Measurements from ENCODE around the gene CPTP. TPM values are rescaled to one million over a fixed set of nuclear protein-coding genes. Genes with fewer than 3 reads are reported as not detected.

CPTP gene
- total and polyA plus RNA-seq, 10 of the 15 experiments (the other 5 are each of a cell fraction or from before 2014, with no cell fraction given) = 0.06 to 24.3 (median 10.0) TPM

- WGBS (ENCODE audit: insufficient coverage, insufficient replicate concordance, low lambda C conversion rate, missing lambda C conversion rate) = 92% methylated on average over 31 of the region's 32 CpGs
- RAD21 ChIA-PET (ENCODE audit: unreplicated experiment) = interaction anchor here (0.6 kb wide), 1 partner anchor 9 kb away, joined by 3 read pairs; no protein-coding TSS in a partner anchor
- Histone ChIP-seq H3K4me2 (ENCODE audit: control insufficient read depth, insufficient read depth) (no peak overlapping the region), H2AFZ (ENCODE audit: control insufficient read depth, low read depth, low read length) (no peak overlapping the region), H3K4me1 (ENCODE audit: control insufficient read depth, insufficient read depth, low read length) (no peaks in the 10 kb centered on the region), H3K27me3 (replicated peaks in 1 of 2; ENCODE audit: control insufficient read depth in 2 of 2, insufficient read depth in 2 of 2, low read length in 1 of 2) (no peaks in the 10 kb centered on the region), H3K4me3 (no peak overlapping the region), H3K79me2 (ENCODE audit: control insufficient read depth, insufficient read depth, low read length) (no peaks in the 10 kb centered on the region), H3K9me3 (replicated peaks; ENCODE audit: control insufficient read depth, insufficient read depth, low read length) (no peaks in the 10 kb centered on the region), H3K36me3 (ENCODE audit: control insufficient read depth in 2 of 2, insufficient read depth in 2 of 2, low read length in 1 of 2) (peaks cover 0 to 5% of the 10 kb centered on the region in 2 experiments), H3K27ac (ENCODE audit: control insufficient read depth, insufficient read depth) (no peak overlapping the region), H4K20me1 (ENCODE audit: control insufficient read depth, insufficient read depth) (no peaks in the 10 kb centered on the region), H3K9ac (ENCODE audit: control insufficient read depth, insufficient read depth, low read length) (no peak overlapping the region)
- DNase-seq (ENCODE audit: low read depth, low spot score) (no peak), ATAC-seq (no peak), FAIRE-seq (no peak)
- POLR2A ChIA-PET = no interaction called here
- in situ Hi-C loops (cut with MboI) (no loop called here), intact Hi-C loops (cut with micrococcal nuclease; ENCODE audit: unreplicated experiment) (no loop called here)
- TF ChIP-seq HDAC6 (IDR thresholded peaks at IDR 0.05; ENCODE audit: unreplicated experiment) (no peak), JUND (IDR thresholded peaks at IDR 0.05; ENCODE audit: low read depth, low read length) (no peak), POU2F2 (IDR thresholded peaks at IDR 0.05; ENCODE audit: borderline replicate concordance, low read depth, low read length) (no peak), SREBF1 (IDR thresholded peaks at IDR 0.05; ENCODE audit: low read length) (no peak), USF2 (IDR thresholded peaks at IDR 0.05; ENCODE audit: borderline replicate concordance, low read depth, low read length) (no peak), ZSCAN29 (IDR thresholded peaks at IDR 0.05) (no peak), SUZ12 (IDR thresholded peaks at IDR 0.05; ENCODE audit: unreplicated experiment) (no peak), ZBTB11 (CRISPR knock-in tag; IDR thresholded peaks at IDR 0.05) (no peak)
- TF ChIP-seq, protein P1, sequence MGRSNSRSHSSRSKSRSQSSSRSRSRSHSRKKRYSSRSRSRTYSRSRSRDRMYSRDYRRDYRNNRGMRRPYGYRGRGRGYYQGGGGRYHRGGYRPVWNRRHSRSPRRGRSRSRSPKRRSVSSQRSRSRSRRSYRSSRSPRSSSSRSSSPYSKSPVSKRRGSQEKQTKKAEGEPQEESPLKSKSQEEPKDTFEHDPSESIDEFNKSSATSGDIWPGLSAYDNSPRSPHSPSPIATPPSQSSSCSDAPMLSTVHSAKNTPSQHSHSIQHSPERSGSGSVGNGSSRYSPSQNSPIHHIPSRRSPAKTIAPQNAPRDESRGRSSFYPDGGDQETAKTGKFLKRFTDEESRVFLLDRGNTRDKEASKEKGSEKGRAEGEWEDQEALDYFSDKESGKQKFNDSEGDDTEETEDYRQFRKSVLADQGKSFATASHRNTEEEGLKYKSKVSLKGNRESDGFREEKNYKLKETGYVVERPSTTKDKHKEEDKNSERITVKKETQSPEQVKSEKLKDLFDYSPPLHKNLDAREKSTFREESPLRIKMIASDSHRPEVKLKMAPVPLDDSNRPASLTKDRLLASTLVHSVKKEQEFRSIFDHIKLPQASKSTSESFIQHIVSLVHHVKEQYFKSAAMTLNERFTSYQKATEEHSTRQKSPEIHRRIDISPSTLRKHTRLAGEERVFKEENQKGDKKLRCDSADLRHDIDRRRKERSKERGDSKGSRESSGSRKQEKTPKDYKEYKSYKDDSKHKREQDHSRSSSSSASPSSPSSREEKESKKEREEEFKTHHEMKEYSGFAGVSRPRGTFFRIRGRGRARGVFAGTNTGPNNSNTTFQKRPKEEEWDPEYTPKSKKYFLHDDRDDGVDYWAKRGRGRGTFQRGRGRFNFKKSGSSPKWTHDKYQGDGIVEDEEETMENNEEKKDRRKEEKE (IDR thresholded peaks at IDR 0.05) = no peak
- SMC1A ChIA-PET (ENCODE audit: uncharacterized antibody, unreplicated experiment) = no interaction called here
- CTCF ChIA-PET = no interaction called here
- BruUV-seq (replicated peaks) = no TSS peak
Measured at GRCh38 chr1:1336931-1337792, 12.6 kb downstream of the CPTP start.

Measured in GM12878 (cell line).